ENCODE data around the gene TLX3.
A peak's percentile ranks its signal among the peaks of the same experiment; 100 is the strongest.
"Not testable (repeated sequence)": the region's sequence is repeated elsewhere in the genome, so short reads cannot be mapped to it uniquely, and the experiment has no call there.

The TLX3 gene

GRCh38 chr5:171291371-171291770 is 17.7 kb upstream of the TLX3 start:
- no peak overlapping the region for H3K27ac Mint-ChIP-seq
- no peak for DNase-seq
- ATAC-seq = no peak
- H3K27me3 Mint-ChIP-seq = peaks cover 16% of the 10 kb centered on the region
- no peaks in the 10 kb centered on the region for H3K4me1 Mint-ChIP-seq
- no peak overlapping the region for H3K4me3 Mint-ChIP-seq
- H3K9me3 Mint-ChIP-seq = no peaks in the 10 kb centered on the region

GRCh38 chr5:171295299-171295698 is 13.7 kb upstream of the TLX3 start:
- no peak overlapping the region for H3K27ac Mint-ChIP-seq
- no peak overlapping the region for H3K4me3 Mint-ChIP-seq
- no peak for ATAC-seq
- H3K27me3 Mint-ChIP-seq = peaks cover under 1% of the 10 kb centered on the region
- H3K9me3 Mint-ChIP-seq = no peaks in the 10 kb centered on the region
- no peaks in the 10 kb centered on the region for H3K4me1 Mint-ChIP-seq
- no peak for DNase-seq

- H3K27me3 Mint-ChIP-seq = peaks cover 5% of the 10 kb centered on the region
These were observed 13.2 kb upstream of the TLX3 start for GRCh38 chr5:171295801-171296200.

GRCh38 chr5:171297941-171298340 is 11.1 kb upstream of the TLX3 start:
- not testable (repeated sequence) for H3K4me1 Mint-ChIP-seq, H3K4me3 Mint-ChIP-seq, DNase-seq, H3K27ac Mint-ChIP-seq, ATAC-seq, H3K9me3 Mint-ChIP-seq
- peaks cover 10% of the 10 kb centered on the region for H3K27me3 Mint-ChIP-seq

More at GRCh38 chr5:171295801-171296200, 13.2 kb upstream of the TLX3 start:
- Mint-ChIP-seq H3K4me1 (no peaks in the 10 kb centered on the region), H3K27ac (no peak overlapping the region), H3K4me3 (no peak overlapping the region), H3K9me3 (no peaks in the 10 kb centered on the region)
- ATAC-seq (no peak), DNase-seq (no peak)

GRCh38 chr5:171299228-171299627 is 9.8 kb upstream of the TLX3 start:
- H3K9me3 Mint-ChIP-seq = no peaks in the 10 kb centered on the region
- H3K4me3 Mint-ChIP-seq = no peak overlapping the region
- no peak for DNase-seq
- no peaks in the 10 kb centered on the region for H3K4me1 Mint-ChIP-seq
- H3K27me3 Mint-ChIP-seq = peaks cover 23% of the 10 kb centered on the region
- no peak overlapping the region for H3K27ac Mint-ChIP-seq
- no peak for ATAC-seq

- DNase-seq (no peak), ATAC-seq (no peak)
- no peak overlapping the region for H3K4me3 Mint-ChIP-seq
- no peaks in the 10 kb centered on the region for H3K9me3 Mint-ChIP-seq
- no peak overlapping the region for H3K27ac Mint-ChIP-seq
- H3K4me1 Mint-ChIP-seq = no peaks in the 10 kb centered on the region
- H3K27me3 Mint-ChIP-seq = peaks cover 29% of the 10 kb centered on the region
These were observed 9.2 kb upstream of the TLX3 start for GRCh38 chr5:171299851-171300250.

GRCh38 chr5:171300358-171300757 is 8.7 kb upstream of the TLX3 start:
- DNase-seq (no peak), ATAC-seq (no peak)
- H3K4me1 Mint-ChIP-seq = no peaks in the 10 kb centered on the region
- no peak overlapping the region for H3K4me3 Mint-ChIP-seq
- peaks cover 34% of the 10 kb centered on the region for H3K27me3 Mint-ChIP-seq
- H3K27ac Mint-ChIP-seq = no peak overlapping the region
- no peaks in the 10 kb centered on the region for H3K9me3 Mint-ChIP-seq

- DNase-seq = no peak
- ATAC-seq = no peak
- Mint-ChIP-seq H3K4me3 (no peak overlapping the region), H3K4me1 (peaks cover 32% of the 10 kb centered on the region), H3K9me3 (no peaks in the 10 kb centered on the region), H3K27me3 (peaks cover 84% of the 10 kb centered on the region), H3K27ac (no peak overlapping the region)
These were observed 2.9 kb upstream of the TLX3 start for GRCh38 chr5:171306166-171306565.

GRCh38 chr5:171306781-171307591 is 2.1 kb upstream of the TLX3 start:
- Mint-ChIP-seq H3K4me1 (peaks cover 33% of the 10 kb centered on the region), H3K4me3 (no peak overlapping the region), H3K9me3 (no peaks in the 10 kb centered on the region), H3K27ac (no peak overlapping the region), H3K27me3 (peaks cover 86% of the 10 kb centered on the region)
- no peak for ATAC-seq
- no peak for DNase-seq

GRCh38 chr5:171307789-171308452 is 1.1 kb upstream of the TLX3 start:
- DNase-seq (no peak), ATAC-seq (no peak)
- Mint-ChIP-seq H3K4me3 (no peak overlapping the region), H3K27ac (no peak overlapping the region), H3K4me1 (peaks cover 42% of the 10 kb centered on the region), H3K27me3 (peaks cover 94% of the 10 kb centered on the region), H3K9me3 (no peaks in the 10 kb centered on the region)

- Mint-ChIP-seq H3K27me3 (peaks cover 94% of the 10 kb centered on the region), H3K9me3 (no peaks in the 10 kb centered on the region), H3K27ac (no peak overlapping the region), H3K4me1 (peaks cover 54% of the 10 kb centered on the region), H3K4me3 (peak overlapping the region; percentile 64 to 84)
- ATAC-seq (peak; percentile 21), DNase-seq (no peak)
These were observed 496 bp downstream of the TLX3 start for GRCh38 chr5:171309276-171310211.

GRCh38 chr5:171310212-171310818 is 1.3 kb downstream of the TLX3 start:
- Mint-ChIP-seq H3K4me3 (peak overlapping the region; percentile 64 to 84), H3K27ac (no peak overlapping the region), H3K27me3 (peaks cover 94% of the 10 kb centered on the region), H3K9me3 (no peaks in the 10 kb centered on the region), H3K4me1 (peaks cover 60% of the 10 kb centered on the region)
- peak in 1 of 2 donors; percentile 40 for DNase-seq
- ATAC-seq = no peak

- Mint-ChIP-seq H3K27me3 (peaks cover 94% of the 10 kb centered on the region), H3K4me3 (peak overlapping the region; percentile 64 to 84), H3K9me3 (no peaks in the 10 kb centered on the region), H3K4me1 (peaks cover 62% of the 10 kb centered on the region), H3K27ac (peak overlapping the region in 1 of 2 donors; percentile 20)
- ATAC-seq (no peak), DNase-seq (no peak)
These were observed 1.8 kb downstream of the TLX3 start for GRCh38 chr5:171310819-171311321.

- Mint-ChIP-seq H3K4me1 (peaks cover 67% of the 10 kb centered on the region), H3K9me3 (no peaks in the 10 kb centered on the region), H3K4me3 (no peak overlapping the region), H3K27me3 (peaks cover 94% of the 10 kb centered on the region), H3K27ac (no peak overlapping the region)
- DNase-seq (no peak), ATAC-seq (peak; percentile 27)
These were observed 2.5 kb downstream of the TLX3 start for GRCh38 chr5:171311322-171312077.

All from stimulated activated naive CD8-positive, alpha-beta T cell treated with anti-CD3 and anti-CD28 coated beads, Interleukin-15, amount 100 ng/mL, for 72 hours (primary cell).